ENCODE data around the gene AKR1C2.
"Not testable (repeated sequence)": the region's sequence is repeated elsewhere in the genome, so short reads cannot be mapped to it uniquely, and the experiment has no call there.

The AKR1C2 gene

DNA sequence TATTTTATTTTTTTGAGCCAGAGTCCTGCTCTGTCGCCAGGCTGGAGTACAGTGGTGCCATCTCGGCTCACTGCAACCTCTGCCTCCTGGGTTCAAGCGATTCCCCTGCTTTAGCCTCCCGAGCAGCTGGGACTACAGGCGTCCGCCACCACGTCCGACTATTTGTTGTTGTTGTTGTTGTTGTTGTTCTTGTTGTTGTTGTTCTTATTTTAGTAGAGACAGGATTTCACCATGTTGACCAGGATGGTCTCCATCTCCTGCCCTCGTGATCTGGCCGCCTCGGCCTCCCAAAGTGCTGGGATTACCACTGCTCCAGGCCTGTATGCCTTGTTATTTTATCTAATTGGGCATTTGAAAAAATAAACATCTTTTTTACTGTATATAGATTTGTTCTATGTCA, 42.1 kb downstream of the AKR1C2 start:
- 90 to 92% methylated on average over 11 of the region's 11 CpGs for whole genome bisulfite sequencing, 2 experiments

GRCh38 chr10:4956955-4957645, 46.6 kb downstream of the AKR1C2 start:
- H3K27me3 ChIP-seq (ENCODE audit: control insufficient read depth, insufficient read depth, low read length, poor library complexity, severe bottlenecking); H3K4me1 ChIP-seq (ENCODE audit: control insufficient read depth, insufficient read depth, low read length); H3K36me3 ChIP-seq (ENCODE audit: control insufficient read depth, insufficient read depth, low read length); H3K27ac ChIP-seq (ENCODE audit: insufficient read depth, low read depth, low read length, poor library complexity, severe bottlenecking); H3K4me3 ChIP-seq (ENCODE audit: insufficient read depth, low read depth, low read length); H3K9me3 ChIP-seq (ENCODE audit: control insufficient read depth, low read length): not testable (repeated sequence)
- WGBS, 2 experiments, result 90 to 96% methylated on average over 4 of the region's 5 CpGs

More for the DNA sequence above, 42.1 kb downstream of the AKR1C2 start:
- H3K27ac ChIP-seq (ENCODE audit: insufficient read depth, low read depth, low read length, poor library complexity, severe bottlenecking); H3K27me3 ChIP-seq (ENCODE audit: control insufficient read depth, insufficient read depth, low read length, poor library complexity, severe bottlenecking); H3K4me3 ChIP-seq (ENCODE audit: insufficient read depth, low read depth, low read length); H3K4me1 ChIP-seq (ENCODE audit: control insufficient read depth, insufficient read depth, low read length); H3K9me3 ChIP-seq (ENCODE audit: control insufficient read depth, low read length); H3K36me3 ChIP-seq (ENCODE audit: control insufficient read depth, insufficient read depth, low read length): not testable (repeated sequence)

- 76% methylated on average over 4 of the region's 7 CpGs; no CpG with 5 or more reads in 1 of the 2 experiments for WGBS, 2 experiments
- H3K9me3 ChIP-seq (ENCODE audit: control insufficient read depth, low read length); H3K27me3 ChIP-seq (ENCODE audit: control insufficient read depth, insufficient read depth, low read length, poor library complexity, severe bottlenecking); H3K4me3 ChIP-seq (ENCODE audit: insufficient read depth, low read depth, low read length); H3K27ac ChIP-seq (ENCODE audit: insufficient read depth, low read depth, low read length, poor library complexity, severe bottlenecking); H3K4me1 ChIP-seq (ENCODE audit: control insufficient read depth, insufficient read depth, low read length); H3K36me3 ChIP-seq (ENCODE audit: control insufficient read depth, insufficient read depth, low read length): not testable (repeated sequence)
These were observed 47.6 kb downstream of the AKR1C2 start for GRCh38 chr10:4956088-4956487.

DNA sequence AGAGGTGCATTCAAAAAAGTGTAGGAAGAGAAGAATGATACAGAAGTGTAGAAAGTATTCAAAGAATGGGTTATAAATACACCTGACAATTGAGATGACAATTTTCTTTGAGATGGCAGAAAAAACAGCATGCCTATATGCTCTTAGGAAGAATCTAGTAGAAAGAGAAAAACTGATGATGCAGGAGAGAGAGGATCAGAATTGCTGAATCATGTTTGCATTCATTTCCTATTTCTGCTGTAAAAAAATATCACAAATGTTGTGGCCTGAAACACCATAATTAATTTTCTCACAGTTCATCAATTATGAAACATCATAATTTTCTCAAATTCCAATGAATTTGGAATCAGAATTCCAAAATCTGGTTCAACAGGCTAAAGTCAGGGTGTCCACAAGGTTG, 50.3 kb downstream of the AKR1C2 start:
- no peaks in the 10 kb centered on the region for H3K36me3 ChIP-seq (ENCODE audit: control insufficient read depth, insufficient read depth, low read length)
- H3K27ac ChIP-seq (ENCODE audit: insufficient read depth, low read depth, low read length, poor library complexity, severe bottlenecking), result no peak overlapping the region
- H3K4me1 ChIP-seq (ENCODE audit: control insufficient read depth, insufficient read depth, low read length), result no peaks in the 10 kb centered on the region
- no peaks in the 10 kb centered on the region for H3K27me3 ChIP-seq (ENCODE audit: control insufficient read depth, insufficient read depth, low read length, poor library complexity, severe bottlenecking)
- no peak overlapping the region for H3K4me3 ChIP-seq (ENCODE audit: insufficient read depth, low read depth, low read length)
- H3K9me3 ChIP-seq (ENCODE audit: control insufficient read depth, low read length), result no peaks in the 10 kb centered on the region

- H3K27ac ChIP-seq (ENCODE audit: insufficient read depth, low read depth, low read length, poor library complexity, severe bottlenecking); H3K4me3 ChIP-seq (ENCODE audit: insufficient read depth, low read depth, low read length); H3K36me3 ChIP-seq (ENCODE audit: control insufficient read depth, insufficient read depth, low read length); H3K27me3 ChIP-seq (ENCODE audit: control insufficient read depth, insufficient read depth, low read length, poor library complexity, severe bottlenecking); H3K9me3 ChIP-seq (ENCODE audit: control insufficient read depth, low read length); H3K4me1 ChIP-seq (ENCODE audit: control insufficient read depth, insufficient read depth, low read length): not testable (repeated sequence)
- WGBS, 2 experiments, result 65 to 86% methylated on average over 3 to 5 of the region's 5 CpGs
These were observed 52.0 kb downstream of the AKR1C2 start for GRCh38 chr10:4951512-4952162.

DNA sequence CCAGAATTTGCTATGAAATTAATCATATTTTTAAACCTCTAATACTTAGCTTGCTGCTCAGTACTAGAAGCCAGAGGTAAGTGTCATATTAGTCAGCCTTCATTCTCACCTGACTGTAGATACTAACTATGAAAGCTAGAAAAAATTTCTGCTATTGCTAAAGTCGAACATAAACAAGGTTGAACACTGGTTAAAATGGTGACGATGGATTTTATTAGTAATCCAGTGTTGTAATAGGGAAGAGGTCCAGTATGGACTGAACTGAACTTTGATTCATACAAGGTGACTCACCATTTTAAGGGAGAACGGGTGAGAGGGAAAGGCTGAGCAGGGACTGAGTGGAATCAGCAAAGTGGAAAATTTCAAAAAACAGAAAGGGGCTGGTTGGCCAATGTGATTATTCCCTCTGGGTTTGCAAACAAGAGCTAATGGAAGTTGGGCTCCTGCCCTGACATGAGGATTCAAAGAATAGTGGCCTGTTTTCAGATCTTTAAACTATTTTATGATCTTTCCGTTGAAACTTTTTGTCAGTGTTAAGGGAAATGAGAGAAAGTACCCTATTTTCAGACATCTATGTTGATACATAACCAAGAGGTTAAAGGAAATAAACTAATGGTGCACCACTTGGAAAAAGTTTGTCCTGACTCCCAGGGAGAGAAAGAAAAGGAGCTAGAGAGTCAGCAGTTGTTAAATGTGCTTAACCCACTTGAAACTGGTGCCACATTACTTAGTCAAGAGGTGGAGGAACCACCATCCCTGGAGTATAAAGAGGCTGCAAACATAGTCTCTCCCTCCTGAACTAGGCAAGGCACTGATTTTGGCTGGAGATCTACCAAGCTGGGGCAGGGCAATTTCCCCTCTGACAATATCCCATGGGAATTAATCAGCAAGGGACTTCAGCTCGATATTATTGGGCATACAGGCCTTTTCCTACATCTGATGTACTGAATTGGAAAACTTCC, 55.7 kb downstream of the AKR1C2 start:
- H3K4me3 ChIP-seq (ENCODE audit: insufficient read depth, low read depth, low read length), result no peak overlapping the region
- no peaks in the 10 kb centered on the region for H3K9me3 ChIP-seq (ENCODE audit: control insufficient read depth, low read length)
- WGBS, 2 experiments, result 87 to 96% methylated on average over 5 of the region's 5 CpGs
- no peak overlapping the region for H3K27ac ChIP-seq (ENCODE audit: insufficient read depth, low read depth, low read length, poor library complexity, severe bottlenecking)
- H3K4me1 ChIP-seq (ENCODE audit: control insufficient read depth, insufficient read depth, low read length), result no peaks in the 10 kb centered on the region
- no peaks in the 10 kb centered on the region for H3K27me3 ChIP-seq (ENCODE audit: control insufficient read depth, insufficient read depth, low read length, poor library complexity, severe bottlenecking)
- H3K36me3 ChIP-seq (ENCODE audit: control insufficient read depth, insufficient read depth, low read length), result no peaks in the 10 kb centered on the region

DNA sequence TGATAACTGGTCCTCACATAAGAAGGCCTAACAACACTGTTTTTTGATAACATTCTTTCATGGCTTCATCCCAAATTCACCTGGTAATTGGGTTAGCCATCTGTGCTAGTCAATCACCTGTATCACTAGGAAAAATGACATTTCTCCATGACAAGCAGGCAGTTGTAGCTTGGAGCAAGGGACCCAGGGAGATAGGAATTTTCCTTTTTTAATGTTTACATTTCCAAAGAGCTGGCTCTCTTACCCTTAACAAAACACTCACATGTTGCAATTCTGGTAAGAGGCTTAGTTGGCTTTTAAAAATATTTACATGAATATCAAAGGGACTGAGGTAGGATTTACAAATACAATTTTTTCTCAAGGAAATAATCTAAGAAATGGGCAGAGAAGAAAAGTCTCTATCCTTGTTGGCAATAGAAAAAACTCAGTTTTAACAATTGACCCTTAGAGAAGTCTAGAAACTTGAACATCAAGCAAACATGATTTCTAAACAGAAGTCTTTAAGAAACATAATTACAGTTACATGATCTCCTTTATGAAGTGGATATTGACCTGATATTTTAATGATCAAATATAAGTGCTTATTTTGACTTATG, 56.5 kb downstream of the AKR1C2 start:
- no peaks in the 10 kb centered on the region for H3K9me3 ChIP-seq (ENCODE audit: control insufficient read depth, low read length)
- no peaks in the 10 kb centered on the region for H3K4me1 ChIP-seq (ENCODE audit: control insufficient read depth, insufficient read depth, low read length)
- H3K36me3 ChIP-seq (ENCODE audit: control insufficient read depth, insufficient read depth, low read length), result no peaks in the 10 kb centered on the region
- no peak overlapping the region for H3K4me3 ChIP-seq (ENCODE audit: insufficient read depth, low read depth, low read length)
- no peaks in the 10 kb centered on the region for H3K27me3 ChIP-seq (ENCODE audit: control insufficient read depth, insufficient read depth, low read length, poor library complexity, severe bottlenecking)
- no peak overlapping the region for H3K27ac ChIP-seq (ENCODE audit: insufficient read depth, low read depth, low read length, poor library complexity, severe bottlenecking)

DNA sequence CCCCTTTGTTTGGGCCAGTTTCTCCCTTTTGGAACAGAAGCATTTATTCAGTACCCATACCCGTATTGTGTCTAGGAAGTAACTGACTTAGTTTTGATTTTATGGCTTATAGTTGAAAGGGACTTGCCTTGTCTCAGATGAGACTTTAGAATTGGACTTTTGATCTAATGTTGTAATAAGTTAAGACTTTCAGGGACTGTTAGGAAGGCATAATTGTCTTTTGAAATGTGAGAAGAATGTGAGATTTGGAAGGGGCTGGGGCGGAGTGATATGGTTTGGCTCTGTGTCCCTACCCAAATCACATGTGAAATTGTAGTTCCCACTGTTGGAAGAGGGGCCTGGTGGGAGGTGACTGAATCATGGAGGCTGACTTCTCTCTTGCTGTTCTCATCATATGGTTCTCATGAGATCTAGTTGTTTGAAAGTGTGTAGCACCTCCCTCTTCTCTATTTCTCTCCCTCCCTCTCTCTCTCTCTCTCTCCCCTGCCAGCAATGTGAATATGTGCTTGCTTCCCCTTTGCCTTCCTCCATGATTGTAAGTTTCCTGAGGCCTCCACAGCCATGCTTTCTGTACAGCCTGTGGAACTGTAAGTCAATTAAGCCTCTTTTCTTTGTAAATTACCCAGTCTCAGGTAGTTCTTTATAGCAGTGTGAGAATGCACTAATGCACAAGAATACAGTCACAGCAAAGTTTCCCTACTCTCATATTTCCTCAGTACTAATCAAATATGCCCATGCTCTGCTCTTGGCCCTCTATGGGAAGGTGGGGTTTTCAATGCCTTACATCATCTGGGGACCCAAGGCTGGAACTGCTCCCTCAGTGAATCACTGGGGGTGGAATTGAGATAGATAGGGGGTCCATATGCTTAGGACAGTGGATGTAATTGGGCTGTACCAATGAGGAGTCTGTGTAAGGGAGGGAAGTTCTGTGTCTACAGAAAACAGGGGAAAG, 57.6 kb downstream of the AKR1C2 start:
- WGBS, 2 experiments, result 88 to 94% methylated on average over 2 of the region's 2 CpGs
- H3K27ac ChIP-seq (ENCODE audit: insufficient read depth, low read depth, low read length, poor library complexity, severe bottlenecking), result no peak overlapping the region

DNA sequence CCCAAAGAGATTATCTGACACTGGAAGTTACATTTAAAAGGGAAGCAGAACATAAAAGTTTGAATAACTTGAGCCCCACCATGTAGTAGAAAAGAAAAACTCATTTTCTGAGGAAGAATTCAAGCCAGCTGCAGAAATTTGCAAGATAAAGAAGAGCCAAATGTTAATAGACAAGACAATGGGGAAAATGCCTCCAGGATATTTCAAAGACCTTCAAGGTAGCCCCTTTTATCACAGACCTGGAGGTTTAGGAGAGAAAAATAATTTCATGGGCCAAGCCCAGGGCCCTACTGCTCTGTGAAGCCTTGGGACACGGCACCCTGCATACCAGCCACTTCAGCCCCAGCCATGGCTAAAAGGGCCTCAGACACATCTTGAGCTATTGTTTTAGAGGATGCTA, 58.8 kb downstream of the AKR1C2 start:
- no peak overlapping the region for H3K4me3 ChIP-seq (ENCODE audit: insufficient read depth, low read depth, low read length)
- no peak overlapping the region for H3K27ac ChIP-seq (ENCODE audit: insufficient read depth, low read depth, low read length, poor library complexity, severe bottlenecking)
- H3K27me3 ChIP-seq (ENCODE audit: control insufficient read depth, insufficient read depth, low read length, poor library complexity, severe bottlenecking), result no peaks in the 10 kb centered on the region
- no peaks in the 10 kb centered on the region for H3K36me3 ChIP-seq (ENCODE audit: control insufficient read depth, insufficient read depth, low read length)
- no peaks in the 10 kb centered on the region for H3K9me3 ChIP-seq (ENCODE audit: control insufficient read depth, low read length)
- WGBS, 2 experiments, result 38 to 88% methylated on average over 1 of the region's 1 CpG
- H3K4me1 ChIP-seq (ENCODE audit: control insufficient read depth, insufficient read depth, low read length), result no peaks in the 10 kb centered on the region

More for the DNA sequence above, 57.6 kb downstream of the AKR1C2 start:
- Histone ChIP-seq H3K4me3 (ENCODE audit: insufficient read depth, low read depth, low read length) (no peak overlapping the region), H3K4me1 (ENCODE audit: control insufficient read depth, insufficient read depth, low read length) (no peaks in the 10 kb centered on the region), H3K9me3 (ENCODE audit: control insufficient read depth, low read length) (no peaks in the 10 kb centered on the region), H3K36me3 (ENCODE audit: control insufficient read depth, insufficient read depth, low read length) (no peaks in the 10 kb centered on the region), H3K27me3 (ENCODE audit: control insufficient read depth, insufficient read depth, low read length, poor library complexity, severe bottlenecking) (no peaks in the 10 kb centered on the region)

Data from ectodermal cell (in vitro differentiated cells).